HFFc6 (cell line): ENCODE data around the gene PLCB3. TPM values are rescaled to one million over a fixed set of nuclear protein-coding genes. Genes with fewer than 3 reads are reported as not detected.
"Not testable (repeated sequence)": the region's sequence is repeated elsewhere in the genome, so short reads cannot be mapped to it uniquely, and the experiment has no call there.

Experiments
- DNase-seq: peaks from one replicate; pipeline ENCODE4 v3.0.0-alpha.2; 2018
- H3K27ac Mint-ChIP-seq: 2 replicates; pipeline ENCODE4 v1.8.0; 2020; ENCODE audit warnings: mild to moderate bottlenecking, mixed read lengths
- H3K27me3 Mint-ChIP-seq: 2 replicates; pipeline ENCODE4 v1.8.0; 2021; ENCODE audit warnings: mild to moderate bottlenecking, moderate library complexity, mixed read lengths; ENCODE audit not compliant: insufficient read depth
- H3K36me3 Mint-ChIP-seq: 2 replicates; pipeline ENCODE4 v1.8.0; 2021; ENCODE audit warnings: low read depth, mixed read lengths
- H3K4me1 Mint-ChIP-seq: 2 replicates; pipeline ENCODE4 v1.8.0; 2020; ENCODE audit warnings: low read depth, mixed read lengths
- H3K4me3 Mint-ChIP-seq: 2 replicates; pipeline ENCODE4 v1.8.0; 2020; ENCODE audit warnings: mild to moderate bottlenecking, moderate library complexity, mixed read lengths
- H3K9me3 Mint-ChIP-seq: 2 replicates; pipeline ENCODE4 v1.8.0; 2020; ENCODE audit warnings: mild to moderate bottlenecking, mixed read lengths
- total RNA-seq, 6 experiments: library from RNA; stranded (reverse); fragmentation: NEBNext Ultra II Directional; extraction: Animal tissue kit (Norgen Biotek cat#: 25700); gene quantifications; 2 replicates in 1 of 6; 3 replicates in 5 of 6; pipeline ENCODE4 v1.2.3, GENCODE V29; 2021
- TF ChIP-seq, protein P1 (sequence below): fragments of 200-600 bp; sonication (generic); IDR thresholded peaks from 2 replicates; pipeline ENCODE4 v1.5.0; 2021; ENCODE audit warnings: antibody characterized with exemption, mild to moderate bottlenecking

Gene PLCB3
- total RNA-seq, 6 experiments from 2014 or later = 48.1 to 58.0 (median 51.8) TPM

DNA sequence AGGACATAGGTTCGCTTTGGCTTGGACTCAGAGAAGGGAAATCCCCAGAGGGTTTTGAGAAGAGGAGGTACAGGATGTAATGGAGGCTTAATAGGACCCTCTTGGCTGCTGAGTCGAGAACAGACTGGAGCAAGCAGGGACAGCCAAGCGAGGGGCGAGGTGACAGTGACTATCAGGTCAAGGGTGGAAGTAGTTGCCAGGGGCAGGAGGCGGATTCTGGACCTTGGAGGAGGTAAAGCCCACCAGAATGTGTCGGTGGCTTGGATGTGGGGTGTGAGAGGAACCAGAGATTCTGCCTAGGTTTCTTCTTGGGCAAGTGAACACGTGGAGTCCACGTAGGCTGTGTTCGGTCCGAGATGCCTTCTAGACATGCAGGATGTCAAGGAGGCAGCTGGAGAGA lies 61.6 kb downstream of the PLCB3 start:
- H3K36me3 Mint-ChIP-seq = peaks cover 13% of the 10 kb centered on the region
- peaks cover 8% of the 10 kb centered on the region for H3K4me1 Mint-ChIP-seq
- no peak overlapping the region for H3K4me3 Mint-ChIP-seq
- H3K27ac Mint-ChIP-seq = peak overlapping the region; percentile 44; the same call in 1 of the 2 replicates
- DNase-seq = no peak
- no peaks in the 10 kb centered on the region for H3K9me3 Mint-ChIP-seq
- TF ChIP-seq, protein P1, sequence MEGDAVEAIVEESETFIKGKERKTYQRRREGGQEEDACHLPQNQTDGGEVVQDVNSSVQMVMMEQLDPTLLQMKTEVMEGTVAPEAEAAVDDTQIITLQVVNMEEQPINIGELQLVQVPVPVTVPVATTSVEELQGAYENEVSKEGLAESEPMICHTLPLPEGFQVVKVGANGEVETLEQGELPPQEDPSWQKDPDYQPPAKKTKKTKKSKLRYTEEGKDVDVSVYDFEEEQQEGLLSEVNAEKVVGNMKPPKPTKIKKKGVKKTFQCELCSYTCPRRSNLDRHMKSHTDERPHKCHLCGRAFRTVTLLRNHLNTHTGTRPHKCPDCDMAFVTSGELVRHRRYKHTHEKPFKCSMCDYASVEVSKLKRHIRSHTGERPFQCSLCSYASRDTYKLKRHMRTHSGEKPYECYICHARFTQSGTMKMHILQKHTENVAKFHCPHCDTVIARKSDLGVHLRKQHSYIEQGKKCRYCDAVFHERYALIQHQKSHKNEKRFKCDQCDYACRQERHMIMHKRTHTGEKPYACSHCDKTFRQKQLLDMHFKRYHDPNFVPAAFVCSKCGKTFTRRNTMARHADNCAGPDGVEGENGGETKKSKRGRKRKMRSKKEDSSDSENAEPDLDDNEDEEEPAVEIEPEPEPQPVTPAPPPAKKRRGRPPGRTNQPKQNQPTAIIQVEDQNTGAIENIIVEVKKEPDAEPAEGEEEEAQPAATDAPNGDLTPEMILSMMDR = no peak
- no peaks in the 10 kb centered on the region; the same call in 1 of the 2 replicates for H3K27me3 Mint-ChIP-seq

DNA sequence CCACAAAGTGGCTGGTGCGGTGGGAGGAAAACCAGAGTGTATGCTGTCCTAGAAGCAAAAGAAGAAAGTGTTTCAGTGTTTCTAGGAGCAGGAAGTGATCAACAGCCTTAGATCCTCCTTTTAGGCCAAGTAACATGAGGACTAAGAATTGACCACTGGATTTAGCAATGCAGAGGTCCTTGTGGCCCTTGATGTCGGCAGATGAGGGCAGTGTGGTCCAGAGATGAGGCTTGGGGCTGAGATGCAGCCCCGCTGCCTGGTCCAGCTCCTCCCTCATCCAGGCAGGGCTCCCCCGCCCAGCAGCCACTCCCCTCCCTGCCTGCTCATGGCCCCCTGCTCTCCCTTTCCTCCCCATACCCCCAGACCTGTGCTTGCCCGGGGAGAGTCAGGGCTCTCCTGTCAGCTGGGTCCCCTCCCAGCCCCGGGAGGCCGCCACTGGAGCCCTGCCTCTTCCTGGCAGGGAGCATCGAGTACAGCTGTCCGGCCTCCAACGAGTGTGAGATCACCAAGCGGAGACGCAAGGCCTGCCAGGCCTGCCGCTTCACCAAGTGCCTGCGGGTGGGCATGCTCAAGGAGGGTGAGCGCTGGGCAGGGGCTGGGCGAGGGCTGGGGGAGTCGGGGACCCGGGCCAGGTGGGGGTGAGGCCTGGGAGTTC lies 62.3 kb downstream of the PLCB3 start:
- peak overlapping the region; percentile 44; the same call in 1 of the 2 replicates for H3K27ac Mint-ChIP-seq
- H3K36me3 Mint-ChIP-seq = peaks cover 13% of the 10 kb centered on the region

DNA sequence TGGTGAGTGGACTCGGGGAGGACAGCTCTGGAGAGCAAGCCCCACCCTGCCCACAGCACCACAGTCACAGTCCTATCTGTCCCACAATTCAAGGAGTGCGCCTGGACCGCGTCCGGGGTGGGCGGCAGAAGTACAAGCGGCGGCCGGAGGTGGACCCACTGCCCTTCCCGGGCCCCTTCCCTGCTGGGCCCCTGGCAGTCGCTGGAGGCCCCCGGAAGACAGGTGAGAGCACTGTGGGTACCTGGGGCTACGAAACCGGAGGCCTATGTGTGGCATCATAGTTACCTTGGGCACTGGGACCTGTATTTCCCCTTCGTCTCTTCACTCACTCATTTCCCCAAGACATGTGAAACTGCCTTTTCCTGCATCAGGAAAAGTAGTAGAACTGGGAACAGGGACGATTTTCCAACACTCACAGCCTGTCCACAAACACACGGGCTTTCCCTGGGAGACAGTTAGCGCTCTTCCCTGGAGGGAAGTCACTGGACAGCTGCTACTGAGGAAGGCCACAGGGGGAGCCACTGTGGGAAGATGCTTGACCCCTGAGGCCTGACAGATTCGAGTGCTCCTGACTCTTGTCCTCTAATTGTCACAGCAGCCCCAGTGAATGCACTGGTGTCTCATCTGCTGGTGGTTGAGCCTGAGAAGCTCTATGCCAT lies 62.9 kb downstream of the PLCB3 start:
- no peak for DNase-seq
- H3K27ac Mint-ChIP-seq = peak overlapping the region; percentile 19; the same call in 1 of the 2 replicates
- peaks cover 13% of the 10 kb centered on the region for H3K36me3 Mint-ChIP-seq
- H3K4me1 Mint-ChIP-seq = peaks cover 14% of the 10 kb centered on the region
- H3K4me3 Mint-ChIP-seq = no peak overlapping the region; the same call in 1 of the 2 replicates
- no peaks in the 10 kb centered on the region for H3K9me3 Mint-ChIP-seq
- peaks cover 3% of the 10 kb centered on the region for H3K27me3 Mint-ChIP-seq
- TF ChIP-seq, protein P1 = peak; percentile 58

More for the DNA sequence above, 62.3 kb downstream of the PLCB3 start:
- Mint-ChIP-seq H3K4me3 (no peak overlapping the region), H3K4me1 (peaks cover 8% of the 10 kb centered on the region), H3K27me3 (peaks cover 1% of the 10 kb centered on the region), H3K9me3 (no peaks in the 10 kb centered on the region)
- TF ChIP-seq, protein P1 = no peak
- DNase-seq = no peak

DNA sequence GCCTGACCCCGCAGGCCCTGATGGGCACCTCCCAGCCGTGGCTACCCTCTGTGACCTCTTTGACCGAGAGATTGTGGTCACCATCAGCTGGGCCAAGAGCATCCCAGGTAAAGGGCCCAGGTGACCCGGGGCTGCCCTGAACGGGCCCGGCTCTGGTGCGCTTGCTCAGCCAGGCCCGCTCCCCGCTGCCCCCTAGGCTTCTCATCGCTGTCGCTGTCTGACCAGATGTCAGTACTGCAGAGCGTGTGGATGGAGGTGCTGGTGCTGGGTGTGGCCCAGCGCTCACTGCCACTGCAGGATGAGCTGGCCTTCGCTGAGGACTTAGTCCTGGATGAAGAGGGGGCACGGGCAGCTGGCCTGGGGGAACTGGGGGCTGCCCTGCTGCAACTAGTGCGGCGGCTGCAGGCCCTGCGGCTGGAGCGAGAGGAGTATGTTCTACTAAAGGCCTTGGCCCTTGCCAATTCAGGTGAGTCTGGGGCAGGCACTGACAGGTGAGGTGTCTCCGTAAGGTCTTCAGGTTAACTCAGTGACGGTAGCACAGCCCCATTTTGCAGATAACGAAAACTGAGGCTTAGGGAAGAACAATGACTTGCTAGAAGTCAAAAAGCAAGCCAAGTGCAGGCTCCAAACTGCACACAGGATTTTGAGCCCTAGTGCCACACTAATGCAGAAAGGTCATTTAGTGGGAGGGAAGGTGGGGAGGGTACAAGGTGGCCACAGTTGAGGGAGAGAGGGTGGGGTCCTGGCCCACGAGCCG lies 63.7 kb downstream of the PLCB3 start:
- H3K36me3 Mint-ChIP-seq = peaks cover 13% of the 10 kb centered on the region
- TF ChIP-seq, protein P1 = peak; percentile 27; the same call in 1 of the 2 replicates
- no peak overlapping the region for H3K4me3 Mint-ChIP-seq
- H3K9me3 Mint-ChIP-seq = no peaks in the 10 kb centered on the region
- peaks cover 17% of the 10 kb centered on the region for H3K4me1 Mint-ChIP-seq
- no peak overlapping the region for H3K27ac Mint-ChIP-seq
- DNase-seq = no peak
- H3K27me3 Mint-ChIP-seq = peaks cover 3% of the 10 kb centered on the region

DNA sequence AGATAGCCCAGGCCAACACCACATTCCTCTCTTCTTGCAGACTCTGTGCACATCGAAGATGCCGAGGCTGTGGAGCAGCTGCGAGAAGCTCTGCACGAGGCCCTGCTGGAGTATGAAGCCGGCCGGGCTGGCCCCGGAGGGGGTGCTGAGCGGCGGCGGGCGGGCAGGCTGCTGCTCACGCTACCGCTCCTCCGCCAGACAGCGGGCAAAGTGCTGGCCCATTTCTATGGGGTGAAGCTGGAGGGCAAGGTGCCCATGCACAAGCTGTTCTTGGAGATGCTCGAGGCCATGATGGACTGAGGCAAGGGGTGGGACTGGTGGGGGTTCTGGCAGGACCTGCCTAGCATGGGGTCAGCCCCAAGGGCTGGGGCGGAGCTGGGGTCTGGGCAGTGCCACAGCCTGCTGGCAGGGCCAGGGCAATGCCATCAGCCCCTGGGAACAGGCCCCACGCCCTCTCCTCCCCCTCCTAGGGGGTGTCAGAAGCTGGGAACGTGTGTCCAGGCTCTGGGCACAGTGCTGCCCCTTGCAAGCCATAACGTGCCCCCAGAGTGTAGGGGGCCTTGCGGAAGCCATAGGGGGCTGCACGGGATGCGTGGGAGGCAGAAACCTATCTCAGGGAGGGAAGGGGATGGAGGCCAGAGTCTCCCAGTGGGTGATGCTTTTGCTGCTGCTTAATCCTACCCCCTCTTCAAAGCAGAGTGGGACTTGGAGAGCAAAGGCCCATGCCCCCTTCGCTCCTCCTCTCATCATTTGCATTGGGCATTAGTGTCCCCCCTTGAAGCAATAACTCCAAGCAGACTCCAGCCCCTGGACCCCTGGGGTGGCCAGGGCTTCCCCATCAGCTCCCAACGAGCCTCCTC lies 64.6 kb downstream of the PLCB3 start:
- H3K4me3 Mint-ChIP-seq = peak overlapping the region; percentile 96
- H3K27ac Mint-ChIP-seq = peak overlapping the region; percentile 99; the same call in 1 of the 2 replicates
- H3K9me3 Mint-ChIP-seq, H3K27me3 Mint-ChIP-seq, DNase-seq: not testable (repeated sequence)
- peaks cover 20% of the 10 kb centered on the region for H3K4me1 Mint-ChIP-seq
- H3K36me3 Mint-ChIP-seq = peaks cover 15% of the 10 kb centered on the region
